ENCODE measurements around the gene SEC22C.
A peak's percentile ranks its signal among the peaks of the same experiment; 100 is the strongest.
"Not testable (repeated sequence)": the region's sequence is repeated elsewhere in the genome, so short reads cannot be mapped to it uniquely, and the experiment has no call there.

Gene SEC22C

GRCh38 chr3:42581709-42582473 lies at the start of gene SEC22C:
Gene SEC22C (minus strand): TSS chr3:42581967. CDS start chr3:42569046, 12,921 bp downstream.
- peak; percentile 94 for DNase-seq

DNA sequence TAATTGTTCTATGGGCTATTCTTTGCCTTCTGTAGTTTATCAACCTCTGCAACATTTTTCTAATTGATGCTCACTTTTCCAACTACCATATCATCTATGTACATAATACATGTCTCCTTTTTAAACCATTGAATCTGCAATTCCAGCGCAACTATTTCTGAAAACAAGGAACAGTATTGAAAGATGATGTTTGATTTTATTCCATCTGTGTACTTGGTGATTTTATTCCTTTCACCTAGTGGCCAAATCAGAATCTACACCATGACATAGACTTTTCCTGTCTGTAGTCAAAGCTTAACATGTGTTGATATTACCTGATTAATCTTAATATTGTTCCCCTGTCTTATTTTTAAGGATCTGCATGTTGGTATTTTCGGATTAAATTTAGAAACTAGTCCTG lies 31.7 kb upstream of the SEC22C start:
- DNase-seq = no peak

DNA sequence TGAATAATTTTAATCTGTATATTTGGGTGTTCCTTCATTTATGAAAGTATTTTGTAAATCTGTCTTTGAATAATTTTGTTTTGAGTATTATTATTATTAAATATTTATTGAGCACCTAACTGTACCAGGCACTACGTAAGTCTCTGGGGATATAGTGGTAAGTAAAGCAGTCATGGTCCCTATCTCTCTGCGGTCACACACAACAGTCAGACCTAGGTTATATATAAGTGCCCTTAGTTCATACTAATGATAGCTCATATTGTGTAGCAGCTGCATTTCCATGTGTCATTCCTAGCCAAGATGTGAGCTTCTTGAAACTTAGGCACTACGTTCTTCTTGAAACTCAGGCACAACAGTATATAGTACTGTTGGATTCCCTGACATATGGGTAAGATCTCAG lies 31.2 kb upstream of the SEC22C start:
- no peak for DNase-seq

DNA sequence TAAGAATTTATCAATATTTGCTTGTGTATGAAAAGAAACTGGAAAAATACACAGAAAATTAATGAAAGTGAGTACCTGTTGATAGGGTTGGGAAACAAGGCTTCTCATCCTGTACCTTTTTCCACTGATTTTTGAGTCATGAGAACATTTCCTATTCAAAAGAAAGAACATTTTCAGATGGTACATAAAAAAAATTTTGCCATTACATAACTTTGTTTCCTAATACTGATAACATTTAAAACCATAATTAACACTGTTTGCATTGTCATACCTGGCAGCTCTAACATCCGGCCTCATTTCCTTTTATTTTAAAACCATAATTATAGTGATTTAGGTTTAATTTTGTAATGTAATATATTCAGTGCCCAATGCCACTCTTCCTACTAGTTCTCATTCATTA lies 30.4 kb upstream of the SEC22C start:
- DNase-seq = no peak

DNA sequence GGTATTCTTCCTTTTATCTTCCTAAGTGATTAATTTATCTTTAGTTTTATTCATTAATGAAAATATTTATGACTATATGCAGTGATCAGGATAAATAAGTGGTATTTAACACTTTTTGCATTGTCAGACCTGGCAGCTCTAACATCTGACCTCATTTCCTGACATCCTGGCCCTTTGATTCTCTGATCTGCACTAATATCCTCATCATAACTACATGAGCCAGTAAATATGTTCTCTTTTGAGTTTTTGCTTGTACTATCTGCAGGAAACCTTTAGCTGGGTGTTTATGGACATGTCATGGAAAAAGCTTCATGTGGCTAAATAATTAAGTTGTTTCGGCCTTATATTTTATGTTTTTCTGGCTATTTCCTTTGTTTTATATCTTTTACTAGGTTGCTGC lies 29.2 kb upstream of the SEC22C start:
- DNase-seq = no peak

DNA sequence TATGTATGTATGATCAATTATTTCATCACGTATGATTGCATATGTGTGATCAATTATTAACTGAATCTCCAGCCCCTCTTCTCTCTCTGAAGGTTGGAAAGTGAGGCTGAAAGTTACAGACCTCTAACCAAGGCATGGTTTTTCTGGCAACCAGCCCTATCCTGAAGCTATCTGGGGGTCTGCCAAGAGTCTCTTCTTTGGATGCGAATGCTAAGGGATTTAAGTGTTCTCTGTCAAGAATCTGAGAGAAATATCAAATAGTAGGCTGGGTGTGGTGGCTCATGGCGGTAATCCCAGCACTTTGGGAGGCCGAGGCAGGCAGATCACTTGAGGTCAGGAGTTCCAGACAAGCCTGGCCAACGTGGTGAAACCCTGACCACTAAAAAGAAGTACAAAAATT lies 26.8 kb upstream of the SEC22C start:
- DNase-seq = no peak

GRCh38 chr3:42605546-42606173 lies 23.9 kb upstream of the SEC22C start:
- no peak for DNase-seq

DNA sequence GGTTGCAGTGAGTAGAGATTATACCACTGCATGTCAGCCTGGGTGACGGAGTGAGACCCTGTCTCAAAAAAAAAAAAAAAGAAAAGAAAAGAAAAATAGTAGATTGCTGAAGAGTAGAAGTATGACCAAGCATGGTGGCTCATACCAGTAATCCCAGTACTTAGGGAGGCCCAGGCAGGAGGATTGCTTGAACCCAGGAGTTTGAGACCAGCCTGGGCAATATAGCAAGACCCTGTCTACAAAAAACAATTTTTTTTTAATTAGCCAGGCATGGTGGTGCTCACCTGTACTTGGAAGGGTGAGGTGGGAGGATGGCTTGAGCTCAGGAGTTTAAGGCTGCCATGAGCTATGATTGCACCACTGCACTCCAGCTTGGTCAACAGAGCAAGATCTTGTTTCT lies 21.2 kb upstream of the SEC22C start:
- DNase-seq = no peak

- DNase-seq = no peak
Observed at GRCh38 chr3:42601896-42602581, 20.3 kb upstream of the SEC22C start.

GRCh38 chr3:42600958-42601675 lies 19.4 kb upstream of the SEC22C start:
- DNase-seq = no peak

GRCh38 chr3:42600111-42600957 lies 18.6 kb upstream of the SEC22C start, which contains the start of gene NKTR:
Gene NKTR (plus strand): TSS chr3:42600686. CDS start chr3:42601007, 321 bp downstream.
- peak; percentile 100 for DNase-seq

GRCh38 chr3:42597098-42597497 lies 15.3 kb upstream of the SEC22C start:
- DNase-seq = not testable (repeated sequence)

- DNase-seq = no peak
Observed at GRCh38 chr3:42595682-42596081, 13.9 kb upstream of the SEC22C start.

GRCh38 chr3:42593635-42594034 lies 11.9 kb upstream of the SEC22C start:
- no peak for DNase-seq

- no peak for DNase-seq
Observed at GRCh38 chr3:42591811-42592210, 10.0 kb upstream of the SEC22C start.

DNA sequence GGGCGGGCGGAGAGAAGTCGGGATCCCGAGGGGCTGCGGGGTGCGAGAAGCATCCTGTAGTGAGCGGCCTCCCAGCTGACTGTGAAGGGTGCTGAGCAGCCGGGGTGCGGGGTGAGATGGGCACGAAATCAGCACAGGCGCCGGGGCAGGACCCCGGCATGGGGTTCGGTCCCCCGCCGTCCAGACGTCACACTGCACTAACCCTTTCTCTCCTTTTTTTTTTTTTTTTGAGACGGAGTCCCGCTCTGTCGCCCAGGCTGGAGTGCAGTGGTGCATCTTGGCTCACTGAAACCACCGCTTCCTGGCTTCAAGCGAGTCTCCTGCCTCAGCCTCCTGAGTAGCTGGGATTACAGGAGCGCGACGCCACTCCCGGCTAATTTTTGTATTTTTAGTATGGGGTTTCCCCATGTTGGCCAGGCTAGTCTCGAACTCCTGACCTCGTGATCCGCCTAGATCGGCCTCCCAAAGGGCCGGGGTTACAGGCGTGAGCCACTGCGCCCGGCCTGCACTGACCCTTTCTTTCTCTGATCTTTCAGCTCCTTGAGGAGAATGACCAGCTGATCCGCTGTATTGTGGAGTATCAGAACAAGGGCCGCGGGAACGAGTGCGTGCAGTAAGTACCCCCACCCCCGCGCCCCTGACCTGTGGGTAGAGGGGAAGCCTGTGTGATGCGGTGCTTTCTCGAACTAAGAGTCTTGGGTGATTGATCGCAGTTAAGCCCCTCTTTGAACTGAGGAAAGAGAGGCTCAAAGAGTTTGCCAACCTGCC lies 9.4 kb upstream of the SEC22C start:
- DNase-seq = no peak

DNA sequence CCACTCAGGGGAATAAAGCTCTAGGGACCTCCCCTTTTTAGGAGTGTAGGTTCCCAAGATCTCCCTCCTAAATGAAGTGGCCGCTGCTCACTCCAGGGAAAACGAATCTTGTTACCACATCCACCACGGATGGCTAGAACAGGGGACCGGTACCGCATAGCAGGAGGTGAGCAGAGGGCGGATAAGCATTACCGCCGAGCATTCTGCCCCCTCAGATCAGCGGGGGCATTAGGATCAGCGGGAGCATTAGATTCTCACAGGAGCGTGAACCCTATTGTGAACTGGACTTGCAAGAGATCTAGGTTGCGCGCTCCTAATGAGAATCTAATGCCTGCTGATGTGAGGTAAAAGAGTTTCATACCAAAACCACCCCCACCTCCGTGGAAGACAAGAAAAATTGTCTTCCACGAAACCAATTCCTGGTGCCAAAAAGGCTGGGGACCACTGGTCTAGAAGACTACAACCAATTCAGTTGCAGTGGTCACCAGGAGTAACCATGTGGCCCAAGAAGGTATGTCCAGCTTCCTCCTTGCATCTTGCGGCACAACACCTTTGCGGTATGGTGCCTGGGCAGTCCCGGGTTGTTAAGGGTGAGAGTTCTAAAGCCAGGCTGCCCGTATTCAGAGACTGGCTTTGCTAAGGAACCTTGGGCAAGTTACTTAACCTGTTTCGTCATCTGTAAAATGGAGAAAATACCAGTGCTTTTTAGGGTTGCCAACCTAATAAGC lies 7.8 kb upstream of the SEC22C start:
- no peak for DNase-seq

GRCh38 chr3:42588625-42589024 lies 6.9 kb upstream of the SEC22C start:
- DNase-seq = no peak

DNA sequence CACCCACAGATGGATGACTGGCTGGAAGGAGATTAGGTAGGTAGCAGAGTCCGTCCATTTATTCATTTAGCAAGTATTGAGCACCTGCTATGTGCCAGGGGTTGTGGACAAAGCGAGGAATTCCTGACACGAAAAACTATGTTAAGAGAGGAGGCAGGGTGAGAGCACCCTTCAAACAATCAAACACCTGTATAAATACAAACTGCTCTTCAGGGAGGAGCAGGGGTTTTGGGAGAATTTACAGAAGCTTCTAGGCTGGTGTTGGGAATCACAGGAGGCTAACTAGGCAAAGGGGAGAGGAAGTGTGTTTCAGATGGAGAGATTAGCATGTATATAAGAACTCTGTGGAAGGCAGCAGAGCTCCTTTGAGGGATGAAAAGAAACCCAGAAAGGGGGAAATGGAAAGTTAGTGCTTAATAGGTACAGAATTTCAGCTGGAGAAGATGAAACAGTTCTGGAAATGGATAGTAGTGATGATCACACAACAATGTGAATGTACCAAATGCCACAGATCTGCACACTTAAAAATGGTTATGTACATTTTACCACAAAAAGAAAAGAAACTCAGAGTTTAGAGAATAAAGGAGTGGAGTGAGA lies 805 bp upstream of the SEC22C start:
- no peak for DNase-seq

- no peak for DNase-seq
Observed at GRCh38 chr3:42581400-42581708, 413 bp downstream of the SEC22C start.

GRCh38 chr3:42579346-42579745 lies 2.4 kb downstream of the SEC22C start:
- not testable (repeated sequence) for DNase-seq

Data from stimulated activated CD4-positive, alpha-beta T cell treated with anti-CD3 and anti-CD28 coated beads, Interleukin-12 subunit alpha, Interleukin-12 subunit beta, amount 100 ng/mL, for 4 hours (primary cell).